EH (cell line): ENCODE measurements around the gene ARFGAP3.

ENCODE experiments used
- DNase-seq: peaks from one replicate; pipeline ENCODE4 v3.0.0-alpha.2; 2015; ENCODE audit warnings: low read depth

The ARFGAP3 gene

GRCh38 chr22:42862045-42862734, 5.1 kb upstream of the ARFGAP3 start:
- DNase-seq: peak; percentile 72

- DNase-seq: no peak
Observed at GRCh38 chr22:42860968-42861367, 3.9 kb upstream of the ARFGAP3 start.

- no peak for DNase-seq
Observed at GRCh38 chr22:42857845-42858481, 890 bp upstream of the ARFGAP3 start.

GRCh38 chr22:42856179-42856864, 751 bp downstream of the ARFGAP3 start:
- peak; percentile 58 for DNase-seq

- peak; percentile 16 for DNase-seq
Observed at GRCh38 chr22:42855721-42856120, 1.4 kb downstream of the ARFGAP3 start.

- no peak for DNase-seq
Observed at GRCh38 chr22:42855211-42855610, 1.9 kb downstream of the ARFGAP3 start.

- DNase-seq: peak; percentile 32
Observed at GRCh38 chr22:42848941-42849550, 8.0 kb downstream of the ARFGAP3 start.

GRCh38 chr22:42847110-42847509, 10.0 kb downstream of the ARFGAP3 start:
- DNase-seq: no peak

GRCh38 chr22:42844756-42845155, 12.3 kb downstream of the ARFGAP3 start:
- peak; percentile 95 for DNase-seq

- peak; percentile 60 for DNase-seq
Observed at GRCh38 chr22:42842658-42843370, 14.3 kb downstream of the ARFGAP3 start.

GRCh38 chr22:42841444-42841843, 15.6 kb downstream of the ARFGAP3 start:
- DNase-seq: peak; percentile 86

GRCh38 chr22:42837556-42837955, 19.5 kb downstream of the ARFGAP3 start:
- no peak for DNase-seq

- no peak for DNase-seq
Observed at GRCh38 chr22:42836026-42836425, 21.0 kb downstream of the ARFGAP3 start.

GRCh38 chr22:42834177-42834949, 22.7 kb downstream of the ARFGAP3 start:
- DNase-seq: no peak

GRCh38 chr22:42833104-42833503, 24.0 kb downstream of the ARFGAP3 start:
- no peak for DNase-seq

GRCh38 chr22:42831712-42832111, 25.4 kb downstream of the ARFGAP3 start:
- no peak for DNase-seq

GRCh38 chr22:42830161-42830560, 26.9 kb downstream of the ARFGAP3 start:
- DNase-seq: no peak

- DNase-seq: no peak
Observed at GRCh38 chr22:42829302-42829701, 27.8 kb downstream of the ARFGAP3 start.

- no peak for DNase-seq
Observed at GRCh38 chr22:42825796-42826195, 31.3 kb downstream of the ARFGAP3 start.

- no peak for DNase-seq
Observed at GRCh38 chr22:42821386-42821785, 35.7 kb downstream of the ARFGAP3 start.

- peak; percentile 90 for DNase-seq
Observed at GRCh38 chr22:42820045-42820763, 36.9 kb downstream of the ARFGAP3 start.
